WTC11 (cell line): ENCODE results near the gene ARTN. TPM values are rescaled to one million over a fixed set of nuclear protein-coding genes. Genes with fewer than 3 reads are reported as not detected.

ENCODE experiments used
- ATAC-seq: fragments of 200-7000 bp; cut with Tn5 transposase; 2 replicates; pipeline ENCODE4 v1.10.0; 2021; ENCODE audit warnings: mild to moderate bottlenecking, moderate library complexity
- CTCF ChIA-PET: fragments of 300-600 bp; sonication (Branson Sonifier 250); formaldehyde crosslinking; loops from one replicate; lab custom pipeline; 2021; ENCODE audit warnings: antibody characterized with exemption; lab: Charles Lee
- POLR2A ChIA-PET: fragments of 350-600 bp; sonication (Branson Sonifier 250); formaldehyde crosslinking; loops from one replicate; lab custom pipeline; 2021; ENCODE audit warnings: antibody characterized with exemption; lab: Charles Lee
- DNase-seq: peaks from one replicate; pipeline ENCODE4 v3.0.0; 2021; ENCODE audit warnings: low spot score
- H3K27ac Mint-ChIP-seq: 2 replicates; pipeline ENCODE4 v1.8.0; 2021; ENCODE audit warnings: mixed read lengths
- H3K27me3 Mint-ChIP-seq: 2 replicates; pipeline ENCODE4 v1.8.0; 2021; ENCODE audit warnings: low read depth, mild to moderate bottlenecking, moderate library complexity, mixed read lengths
- H3K36me3 Mint-ChIP-seq: 2 replicates; pipeline ENCODE4 v1.8.0; 2021; ENCODE audit warnings: mixed read lengths
- H3K4me1 Mint-ChIP-seq: 2 replicates; pipeline ENCODE4 v1.8.0; 2022; ENCODE audit warnings: mixed read lengths
- H3K4me3 Mint-ChIP-seq: 2 replicates; pipeline ENCODE4 v1.8.0; 2021; ENCODE audit warnings: mild to moderate bottlenecking, moderate library complexity, mixed read lengths
- H3K9me3 Mint-ChIP-seq: 2 replicates; pipeline ENCODE4 v1.8.0; 2021; ENCODE audit warnings: mixed read lengths
- ATF2 ChIP-seq: sonication (generic); formaldehyde crosslinking; IDR thresholded peaks from 2 replicates; pipeline ENCODE4 v1.8.1; 2022; ENCODE audit warnings: low read depth, missing genetic modification reagents, borderline replicate concordance
- ATF6 ChIP-seq: sonication (generic); formaldehyde crosslinking; IDR thresholded peaks from 2 replicates; pipeline ENCODE4 v1.8.1; 2023; ENCODE audit warnings: mild to moderate bottlenecking, missing genetic modification reagents
- CBFB ChIP-seq: sonication (generic); formaldehyde crosslinking; IDR thresholded peaks from 2 replicates; pipeline ENCODE4 v1.8.1; 2022; ENCODE audit warnings: mild to moderate bottlenecking, low read depth, missing genetic modification reagents
- ETV6 ChIP-seq: sonication (generic); formaldehyde crosslinking; IDR thresholded peaks from 2 replicates; pipeline ENCODE4 v1.8.1; 2022; ENCODE audit warnings: mild to moderate bottlenecking, missing genetic modification reagents
- FOXJ3 ChIP-seq: sonication (generic); formaldehyde crosslinking; IDR thresholded peaks from 2 replicates; pipeline ENCODE4 v1.9.0; 2021; ENCODE audit warnings: missing genetic modification reagents, mild to moderate bottlenecking, borderline replicate concordance
- GABPB1 ChIP-seq: sonication (generic); formaldehyde crosslinking; IDR thresholded peaks from 2 replicates; pipeline ENCODE4 v1.8.1; 2023; ENCODE audit warnings: mild to moderate bottlenecking, missing genetic modification reagents
- GTF2I ChIP-seq: fragments of 250-450 bp; sonication (Bioruptor Pico); conservative IDR thresholded peaks from 2 replicates; pipeline ENCODE4 v1.4.0; 2021; ENCODE audit warnings: mild to moderate bottlenecking
- MAX ChIP-seq: sonication (generic); formaldehyde crosslinking; IDR thresholded peaks from 2 replicates; pipeline ENCODE4 v1.8.0; 2022; ENCODE audit warnings: mild to moderate bottlenecking, missing genetic modification reagents
- NR2C2 ChIP-seq: sonication (generic); formaldehyde crosslinking; IDR thresholded peaks from 2 replicates; pipeline ENCODE4 v1.8.0; 2022; ENCODE audit warnings: mild to moderate bottlenecking, missing genetic modification reagents
- PRDM15 ChIP-seq: sonication (generic); formaldehyde crosslinking; IDR thresholded peaks from 2 replicates; pipeline ENCODE4 v1.8.0; 2022; ENCODE audit warnings: missing genetic modification reagents
- PREB ChIP-seq: sonication (generic); formaldehyde crosslinking; IDR thresholded peaks from 2 replicates; pipeline ENCODE4 v1.8.1; 2022; ENCODE audit warnings: mild to moderate bottlenecking, missing genetic modification reagents, moderate library complexity, borderline replicate concordance
- PRRX2 ChIP-seq: fragments of 250-450 bp; sonication (Bioruptor Pico); IDR thresholded peaks from 2 replicates; pipeline ENCODE4 v1.8.0; 2021; ENCODE audit warnings: mild to moderate bottlenecking
- SP1 ChIP-seq: sonication (generic); formaldehyde crosslinking; conservative IDR thresholded peaks from 2 replicates; pipeline ENCODE4 v1.8.1; 2022; ENCODE audit warnings: missing genetic modification reagents
- TP53 ChIP-seq: sonication (generic); formaldehyde crosslinking; IDR thresholded peaks from 2 replicates; pipeline ENCODE4 v1.8.1; 2023; ENCODE audit warnings: mild to moderate bottlenecking, missing genetic modification reagents
- USF1 ChIP-seq: sonication (generic); formaldehyde crosslinking; IDR thresholded peaks from 2 replicates; pipeline ENCODE4 v1.8.0; 2022; ENCODE audit warnings: mild to moderate bottlenecking, missing genetic modification reagents
- USF2 ChIP-seq: sonication (generic); formaldehyde crosslinking; IDR thresholded peaks from 2 replicates; pipeline ENCODE4 v1.8.1; 2023; ENCODE audit warnings: mild to moderate bottlenecking, missing genetic modification reagents, moderate library complexity
- ZBTB43 ChIP-seq: sonication (generic); formaldehyde crosslinking; IDR thresholded peaks from 2 replicates; pipeline ENCODE4 v1.8.1; 2023; ENCODE audit warnings: mild to moderate bottlenecking, missing genetic modification reagents
- ZNF263 ChIP-seq: sonication (generic); formaldehyde crosslinking; IDR thresholded peaks from 2 replicates; pipeline ENCODE4 v1.8.1; 2022; ENCODE audit warnings: low read depth, mild to moderate bottlenecking, moderate library complexity, missing genetic modification reagents
- ZNF512 ChIP-seq: sonication (generic); formaldehyde crosslinking; IDR thresholded peaks from 2 replicates; pipeline ENCODE4 v1.8.1; 2022; ENCODE audit warnings: missing genetic modification reagents, borderline replicate concordance
- total RNA-seq: library from RNA; stranded (reverse); gene quantifications from 3 replicates; pipeline ENCODE4 v1.2.3, GENCODE V29; 2021

ARTN gene
- total RNA-seq, 1 experiment from 2014 or later: 28.5 TPM

- POLR2A ChIA-PET: no interaction called here
- no peak overlapping the region for H3K4me3 Mint-ChIP-seq
- no peak for DNase-seq
- TF ChIP-seq ATF2 (CRISPR knock-in tag): no peak
- no peak for TF ChIP-seq NR2C2 (CRISPR knock-in tag)
- TF ChIP-seq PREB (CRISPR knock-in tag): no peak
- TF ChIP-seq ZBTB43: no peak
- TF ChIP-seq MAX: no peak
- no peak for TF ChIP-seq ZNF263 (CRISPR knock-in tag)
- no peak for TF ChIP-seq ATF6 (CRISPR knock-in tag)
- TF ChIP-seq FOXJ3 (CRISPR knock-in tag): no peak
- TF ChIP-seq TP53 (CRISPR knock-in tag): no peak
- TF ChIP-seq PRDM15: no peak
- no peak for TF ChIP-seq GABPB1 (CRISPR knock-in tag)
- TF ChIP-seq CBFB (CRISPR knock-in tag): no peak
- TF ChIP-seq USF2: no peak
- TF ChIP-seq ETV6: no peak
- no peak for TF ChIP-seq ZNF512 (CRISPR knock-in tag)
- TF ChIP-seq PRRX2: no peak
- no peak for TF ChIP-seq GTF2I
- no peak for TF ChIP-seq USF1 (CRISPR knock-in tag)
- TF ChIP-seq SP1 (CRISPR knock-in tag): no peak
- TF ChIP-seq, all 79 proteins: peak for 0
- Mint-ChIP-seq H3K27ac (no peak overlapping the region), H3K27me3 (peaks cover 20% of the 10 kb centered on the region), H3K9me3 (no peaks in the 10 kb centered on the region), H3K4me1 (no peaks in the 10 kb centered on the region), H3K36me3 (no peaks in the 10 kb centered on the region)
- no peak for ATAC-seq
- CTCF ChIA-PET: interaction anchor here (0.9 to 5.8 kb wide), 4 partner anchors 20 to 33 kb away, joined by 3 to 28 read pairs (median 4); no protein-coding TSS in a partner anchor
These were observed 32.2 kb upstream of the ARTN start for GRCh38 chr1:43901196-43901961.
